ENCODE results near the gene TWIST2. TPM values are rescaled to one million over a fixed set of nuclear protein-coding genes. Genes with fewer than 3 reads are reported as not detected.
A peak's percentile ranks its signal among the peaks of the same experiment; 100 is the strongest.

The TWIST2 gene
- total and polyA plus RNA-seq, 7 experiments from 2014 or later, result not detected

DNA sequence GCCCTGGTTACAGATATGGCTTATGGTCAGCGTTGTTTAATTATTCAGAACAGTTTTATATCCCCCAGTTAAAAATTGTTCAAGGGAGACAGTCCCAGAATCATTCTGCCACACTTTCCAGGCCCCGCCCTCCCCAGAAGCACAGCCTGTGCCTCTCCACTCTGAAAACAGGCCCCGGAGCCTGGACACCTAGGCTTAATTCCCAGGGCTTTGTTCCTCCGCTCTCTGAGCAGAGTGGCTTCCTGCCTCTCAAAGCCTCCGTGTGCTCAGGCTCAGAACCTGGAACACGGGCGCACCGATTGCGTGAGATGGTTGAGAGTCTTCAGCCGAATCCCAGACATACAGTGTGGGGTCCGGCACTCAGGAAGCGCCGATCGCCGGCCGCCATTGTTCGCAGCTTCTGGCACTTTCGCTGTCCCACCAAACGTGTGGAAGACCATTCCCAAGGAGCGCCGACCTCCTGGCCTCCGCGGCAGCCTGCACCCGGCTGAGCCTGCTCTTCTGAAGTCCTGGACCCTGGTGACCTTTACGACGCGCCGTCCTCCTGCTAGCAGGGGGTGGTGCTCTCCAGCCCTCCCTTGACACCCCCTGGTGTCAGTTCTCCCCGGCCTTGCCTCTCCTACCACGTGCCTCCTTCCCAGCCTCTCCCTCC is 45.6 kb downstream of the TWIST2 start:
- Histone ChIP-seq H3K9me3 (ENCODE audit: control insufficient read depth in 2 of 3, low read length in 3 of 3) (no peaks in the 10 kb centered on the region), H3K27me3 (ENCODE audit: control insufficient read depth in 2 of 2, insufficient read depth in 2 of 2, low read length in 2 of 2) (no peaks in the 10 kb centered on the region), H3K4me3 (ENCODE audit: low read length) (no peak overlapping the region), H3K27ac (ENCODE audit: low read depth, low read length) (no peak overlapping the region), H3K4me1 (ENCODE audit: control insufficient read depth in 2 of 2, insufficient read depth in 2 of 2, low read length in 2 of 2) (no peaks in the 10 kb centered on the region), H3K36me3 (ENCODE audit: control insufficient read depth in 2 of 3, insufficient read depth in 3 of 3, low read length in 3 of 3) (no peaks in the 10 kb centered on the region)
- Mint-ChIP-seq H3K4me1 (peaks cover 0 to 3% (median 0%) of the 10 kb centered on the region in 7 donors), H3K9me3 (no peaks in the 10 kb centered on the region), H3K27me3 (peaks cover 0 to 23% (median 0%) of the 10 kb centered on the region in 5 donors), H3K36me3 (no peaks in the 10 kb centered on the region), H3K4me3 (no peak overlapping the region), H3K27ac (no peak overlapping the region)
- ChIA-PET CTCF (no interaction called here), POLR2A (no interaction called here)
- intact Hi-C loops (cut with micrococcal nuclease), result no loop called here
- DNase-seq (no peak), ATAC-seq (no peak)

DNA sequence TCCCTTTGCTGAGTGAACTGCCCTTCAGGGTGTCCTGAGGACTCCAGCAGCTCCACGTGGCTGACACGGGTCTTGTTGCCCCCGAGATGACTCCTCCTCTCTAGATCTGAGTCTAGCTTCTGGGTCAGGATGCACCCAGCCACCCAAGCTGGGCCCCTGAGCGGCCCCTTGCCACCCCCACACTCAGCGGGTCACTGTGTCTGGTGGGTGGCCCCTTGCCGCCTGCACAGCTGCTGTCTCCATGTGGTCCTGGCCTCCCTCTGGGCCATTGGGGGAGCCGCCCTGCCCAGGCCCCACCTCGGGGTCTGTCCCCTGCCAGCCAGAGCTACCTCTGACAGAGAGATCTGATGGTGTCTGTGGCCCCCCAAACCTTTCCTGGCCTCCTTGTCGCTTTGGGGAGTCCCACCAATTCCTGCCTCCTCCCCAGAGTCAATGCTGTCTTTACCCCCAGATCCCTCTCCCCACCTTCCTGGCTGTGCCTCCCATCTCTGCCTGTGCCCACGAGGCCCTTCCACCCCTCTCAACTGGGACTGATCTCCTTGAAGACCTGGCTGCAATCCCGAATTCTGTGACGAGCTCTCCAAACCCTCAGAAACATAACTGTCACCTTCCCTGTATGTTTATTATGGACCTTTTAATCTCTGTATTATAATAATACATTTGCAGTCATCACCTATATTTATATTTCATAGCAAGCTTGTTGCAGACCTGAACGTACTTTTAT is 46.5 kb downstream of the TWIST2 start:
- Mint-ChIP-seq H3K4me1 (peaks cover 0 to 3% (median 0%) of the 10 kb centered on the region in 7 donors), H3K9me3 (no peaks in the 10 kb centered on the region), H3K27ac (no peak overlapping the region), H3K27me3 (peaks cover 0 to 26% (median 6%) of the 10 kb centered on the region in 5 donors), H3K36me3 (no peaks in the 10 kb centered on the region), H3K4me3 (no peak overlapping the region)
- POLR2A ChIA-PET, result no interaction called here
- no peak for DNase-seq
- CTCF ChIA-PET, result no interaction called here
- no peaks in the 10 kb centered on the region for H3K36me3 ChIP-seq (ENCODE audit: control insufficient read depth in 2 of 3, insufficient read depth in 3 of 3, low read length in 3 of 3)
- no peak overlapping the region for H3K27ac ChIP-seq (ENCODE audit: low read depth, low read length)
- no peaks in the 10 kb centered on the region for H3K27me3 ChIP-seq (ENCODE audit: control insufficient read depth in 2 of 2, insufficient read depth in 2 of 2, low read length in 2 of 2)
- H3K4me3 ChIP-seq (ENCODE audit: low read length), result no peak overlapping the region
- intact Hi-C loops (cut with micrococcal nuclease), result no loop called here
- no peak for ATAC-seq
- no peaks in the 10 kb centered on the region for H3K4me1 ChIP-seq (ENCODE audit: control insufficient read depth in 2 of 2, insufficient read depth in 2 of 2, low read length in 2 of 2)
- H3K9me3 ChIP-seq (ENCODE audit: control insufficient read depth in 2 of 3, low read length in 3 of 3), result no peaks in the 10 kb centered on the region

- Mint-ChIP-seq H3K9me3 (no peaks in the 10 kb centered on the region), H3K4me3 (no peak overlapping the region), H3K4me1 (peaks cover 0 to 3% (median 0%) of the 10 kb centered on the region in 7 donors), H3K27me3 (peaks cover 0 to 26% (median 9%) of the 10 kb centered on the region in 5 donors), H3K36me3 (no peaks in the 10 kb centered on the region), H3K27ac (no peak overlapping the region)
- CTCF ChIA-PET, result no interaction called here
- POLR2A ChIA-PET, result no interaction called here
- no peaks in the 10 kb centered on the region for H3K27me3 ChIP-seq (ENCODE audit: control insufficient read depth in 2 of 2, insufficient read depth in 2 of 2, low read length in 2 of 2)
- DNase-seq, result no peak
- H3K4me3 ChIP-seq (ENCODE audit: low read length), result no peak overlapping the region
- no peaks in the 10 kb centered on the region for H3K4me1 ChIP-seq (ENCODE audit: control insufficient read depth in 2 of 2, insufficient read depth in 2 of 2, low read length in 2 of 2)
- no peaks in the 10 kb centered on the region for H3K9me3 ChIP-seq (ENCODE audit: control insufficient read depth in 2 of 3, low read length in 3 of 3)
- H3K27ac ChIP-seq (ENCODE audit: low read depth, low read length), result no peak overlapping the region
- intact Hi-C loops (cut with micrococcal nuclease), result no loop called here
- ATAC-seq, result no peak
- H3K36me3 ChIP-seq (ENCODE audit: control insufficient read depth in 2 of 3, insufficient read depth in 3 of 3, low read length in 3 of 3), result no peaks in the 10 kb centered on the region
Observed at GRCh38 chr2:238894950-238895298, 47.0 kb downstream of the TWIST2 start.

GRCh38 chr2:238895361-238895882 is 47.5 kb downstream of the TWIST2 start:
- Mint-ChIP-seq H3K4me1 (peaks cover 0 to 3% (median 0%) of the 10 kb centered on the region in 7 donors), H3K27me3 (peaks cover 0 to 26% (median 9%) of the 10 kb centered on the region in 5 donors), H3K27ac (peak overlapping the region in 1 of 9 donors; percentile 65), H3K36me3 (no peaks in the 10 kb centered on the region), H3K9me3 (no peaks in the 10 kb centered on the region), H3K4me3 (no peak overlapping the region)
- Histone ChIP-seq H3K4me1 (ENCODE audit: control insufficient read depth in 2 of 2, insufficient read depth in 2 of 2, low read length in 2 of 2) (no peaks in the 10 kb centered on the region), H3K9me3 (ENCODE audit: control insufficient read depth in 2 of 3, low read length in 3 of 3) (no peaks in the 10 kb centered on the region), H3K27ac (ENCODE audit: low read depth, low read length) (no peak overlapping the region), H3K4me3 (ENCODE audit: low read length) (no peak overlapping the region), H3K27me3 (ENCODE audit: control insufficient read depth in 2 of 2, insufficient read depth in 2 of 2, low read length in 2 of 2) (no peaks in the 10 kb centered on the region), H3K36me3 (ENCODE audit: control insufficient read depth in 2 of 3, insufficient read depth in 3 of 3, low read length in 3 of 3) (no peaks in the 10 kb centered on the region)
- DNase-seq, result no peak
- CTCF ChIA-PET, result interaction anchor here (0.7 kb wide), 1 partner anchor 161 kb away, joined by 3 read pairs; no protein-coding TSS in a partner anchor
- intact Hi-C loops (cut with micrococcal nuclease), result no loop called here
- no peak for ATAC-seq
- POLR2A ChIA-PET, result no interaction called here

- no peaks in the 10 kb centered on the region for H3K27me3 ChIP-seq (ENCODE audit: control insufficient read depth in 2 of 2, insufficient read depth in 2 of 2, low read length in 2 of 2)
- Mint-ChIP-seq H3K9me3 (no peaks in the 10 kb centered on the region), H3K36me3 (no peaks in the 10 kb centered on the region)
Observed at GRCh38 chr2:238895891-238896600, 48.2 kb downstream of the TWIST2 start.

GRCh38 chr2:238896641-238897040 is 48.8 kb downstream of the TWIST2 start:
- H3K27ac Mint-ChIP-seq, result no peak overlapping the region
- no peaks in the 10 kb centered on the region for H3K36me3 Mint-ChIP-seq
- ChIA-PET POLR2A (no interaction called here), CTCF (no interaction called here)
- Histone ChIP-seq H3K4me3 (ENCODE audit: low read length) (no peak overlapping the region), H3K27me3 (ENCODE audit: control insufficient read depth in 2 of 2, insufficient read depth in 2 of 2, low read length in 2 of 2) (no peaks in the 10 kb centered on the region), H3K27ac (ENCODE audit: low read depth, low read length) (no peak overlapping the region), H3K36me3 (ENCODE audit: control insufficient read depth in 2 of 3, insufficient read depth in 3 of 3, low read length in 3 of 3) (no peaks in the 10 kb centered on the region), H3K9me3 (ENCODE audit: control insufficient read depth in 2 of 3, low read length in 3 of 3) (no peaks in the 10 kb centered on the region), H3K4me1 (ENCODE audit: control insufficient read depth in 2 of 2, insufficient read depth in 2 of 2, low read length in 2 of 2) (no peaks in the 10 kb centered on the region)
- peaks cover 0 to 3% (median 0%) of the 10 kb centered on the region in 7 donors for H3K4me1 Mint-ChIP-seq
- H3K4me3 Mint-ChIP-seq, result no peak overlapping the region
- peaks cover 0 to 32% (median 9%) of the 10 kb centered on the region in 5 donors for H3K27me3 Mint-ChIP-seq
- peaks cover 0 to 1% (median 0%) of the 10 kb centered on the region in 11 donors for H3K9me3 Mint-ChIP-seq
- no peak for ATAC-seq
- intact Hi-C loops (cut with micrococcal nuclease), result no loop called here
- no peak for DNase-seq

More at GRCh38 chr2:238895891-238896600, 48.2 kb downstream of the TWIST2 start:
- Histone ChIP-seq H3K4me1 (ENCODE audit: control insufficient read depth in 2 of 2, insufficient read depth in 2 of 2, low read length in 2 of 2) (no peaks in the 10 kb centered on the region), H3K27ac (ENCODE audit: low read depth, low read length) (no peak overlapping the region), H3K36me3 (ENCODE audit: control insufficient read depth in 2 of 3, insufficient read depth in 3 of 3, low read length in 3 of 3) (no peaks in the 10 kb centered on the region), H3K4me3 (ENCODE audit: low read length) (no peak overlapping the region), H3K9me3 (ENCODE audit: control insufficient read depth in 2 of 3, low read length in 3 of 3) (no peaks in the 10 kb centered on the region)
- H3K27me3 Mint-ChIP-seq, result peaks cover 0 to 28% (median 9%) of the 10 kb centered on the region in 5 donors
- DNase-seq, result no peak
- peaks cover 0 to 3% (median 0%) of the 10 kb centered on the region in 7 donors for H3K4me1 Mint-ChIP-seq
- no peak overlapping the region for H3K4me3 Mint-ChIP-seq
- ChIA-PET POLR2A (no interaction called here), CTCF (interaction anchor here (0.7 kb wide), 1 partner anchor 160 kb away, joined by 3 read pairs; no protein-coding TSS in a partner anchor)
- no peak overlapping the region for H3K27ac Mint-ChIP-seq
- intact Hi-C loops (cut with micrococcal nuclease), result no loop called here
- no peak for ATAC-seq
